T-helper 17 cell (primary cell): ENCODE measurements around the gene LCLAT1. TPM values are rescaled to one million over a fixed set of nuclear protein-coding genes. Genes with fewer than 3 reads are reported as not detected.

ENCODE experiments used
- ATAC-seq: fragments of 150-1000 bp; cut with Tn5 transposase; 2 replicates; pipeline ENCODE4 v1.10.0; 2021; ENCODE audit warnings: mild to moderate bottlenecking, moderate library complexity
- DNase-seq, 3 donors: peaks; one replicate each; pipeline versions ENCODE4 v3.0.0 to v3.0.0-alpha.2; 2020 to 2021
- H3K9me3 ChIP-seq: one replicate; pipeline ENCODE4 v1.7.0; 2013; ENCODE audit warnings: low read length, mild to moderate bottlenecking; ENCODE audit not compliant: control insufficient read depth, poor library complexity, severe bottlenecking
- H3K27ac Mint-ChIP-seq: one replicate; pipeline ENCODE4 v1.8.0; 2022; ENCODE audit warnings: mild to moderate bottlenecking, moderate library complexity, mixed read lengths
- H3K27me3 Mint-ChIP-seq: one replicate; pipeline ENCODE4 v1.8.0; 2022; ENCODE audit warnings: mixed read lengths
- H3K36me3 Mint-ChIP-seq: one replicate; pipeline ENCODE4 v1.8.0; 2022; ENCODE audit warnings: low read depth, mixed read lengths
- H3K4me1 Mint-ChIP-seq: one replicate; pipeline ENCODE4 v1.8.0; 2022; ENCODE audit warnings: mild to moderate bottlenecking, mixed read lengths
- H3K4me3 Mint-ChIP-seq: one replicate; pipeline ENCODE4 v1.8.0; 2022; ENCODE audit warnings: mild to moderate bottlenecking, moderate library complexity, mixed read lengths
- total RNA-seq, 4 donors: library from RNA in 2 of 4; stranded (reverse) in 2 of 4; gene quantifications; one replicate each; pipeline ENCODE4 v1.2.3 and lab custom pipeline; 2022 to 2026

Gene LCLAT1
- total RNA-seq, 2 donors from 2014 or later = 6.7 to 18.2 TPM

- peaks cover 17% of the 10 kb centered on the region for H3K4me1 Mint-ChIP-seq
- H3K36me3 Mint-ChIP-seq = no peaks in the 10 kb centered on the region
- no peak overlapping the region for H3K27ac Mint-ChIP-seq
- ATAC-seq = no peak
- H3K9me3 ChIP-seq = no peaks in the 10 kb centered on the region
- no peaks in the 10 kb centered on the region for H3K27me3 Mint-ChIP-seq
- H3K4me3 Mint-ChIP-seq = no peak overlapping the region
- no peak for DNase-seq
Measured at GRCh38 chr2:30412684-30413570, 34.1 kb upstream of the LCLAT1 start.

- Mint-ChIP-seq H3K27me3 (no peaks in the 10 kb centered on the region), H3K4me3 (no peak overlapping the region), H3K36me3 (no peaks in the 10 kb centered on the region), H3K27ac (no peak overlapping the region), H3K4me1 (peaks cover 9% of the 10 kb centered on the region)
- ATAC-seq = no peak
- no peaks in the 10 kb centered on the region for H3K9me3 ChIP-seq
- DNase-seq = no peak
Measured at GRCh38 chr2:30414961-30415360, 32.1 kb upstream of the LCLAT1 start.

GRCh38 chr2:30417253-30417652 lies 29.8 kb upstream of the LCLAT1 start:
- Mint-ChIP-seq H3K4me1 (peaks cover 13% of the 10 kb centered on the region), H3K36me3 (no peaks in the 10 kb centered on the region), H3K27me3 (no peaks in the 10 kb centered on the region), H3K27ac (no peak overlapping the region), H3K4me3 (no peak overlapping the region)
- no peaks in the 10 kb centered on the region for H3K9me3 ChIP-seq
- no peak for ATAC-seq
- no peak for DNase-seq

- no peaks in the 10 kb centered on the region for H3K9me3 ChIP-seq
- Mint-ChIP-seq H3K4me1 (peaks cover 21% of the 10 kb centered on the region), H3K4me3 (peak overlapping the region; percentile 82), H3K27me3 (no peaks in the 10 kb centered on the region), H3K36me3 (no peaks in the 10 kb centered on the region), H3K27ac (peak overlapping the region; percentile 91)
- DNase-seq (no peak), ATAC-seq (peak; percentile 48)
Measured at GRCh38 chr2:30421026-30421603, 25.9 kb upstream of the LCLAT1 start.

GRCh38 chr2:30421604-30422443 lies 25.2 kb upstream of the LCLAT1 start:
- DNase-seq = no peak
- ATAC-seq = peak; percentile 21
- H3K4me3 Mint-ChIP-seq = peak overlapping the region; percentile 82
- no peaks in the 10 kb centered on the region for H3K9me3 ChIP-seq
- H3K36me3 Mint-ChIP-seq = no peaks in the 10 kb centered on the region
- no peaks in the 10 kb centered on the region for H3K27me3 Mint-ChIP-seq
- peak overlapping the region; percentile 91 for H3K27ac Mint-ChIP-seq
- peaks cover 21% of the 10 kb centered on the region for H3K4me1 Mint-ChIP-seq

- no peaks in the 10 kb centered on the region for H3K9me3 ChIP-seq
- Mint-ChIP-seq H3K27me3 (no peaks in the 10 kb centered on the region), H3K27ac (peak overlapping the region; percentile 91), H3K4me1 (peaks cover 21% of the 10 kb centered on the region), H3K4me3 (peak overlapping the region; percentile 82), H3K36me3 (no peaks in the 10 kb centered on the region)
- DNase-seq = peak in 2 of 3 donors; percentile 10 to 19
- ATAC-seq = peak; percentile 96
Measured at GRCh38 chr2:30422444-30423040, 24.5 kb upstream of the LCLAT1 start.

- Mint-ChIP-seq H3K4me1 (peaks cover 27% of the 10 kb centered on the region), H3K27me3 (no peaks in the 10 kb centered on the region), H3K36me3 (no peaks in the 10 kb centered on the region), H3K27ac (peak overlapping the region; percentile 32), H3K4me3 (no peak overlapping the region)
- ATAC-seq = no peak
- H3K9me3 ChIP-seq = no peaks in the 10 kb centered on the region
- DNase-seq = no peak
Measured at GRCh38 chr2:30424231-30424630, 22.8 kb upstream of the LCLAT1 start.

- no peaks in the 10 kb centered on the region for H3K36me3 Mint-ChIP-seq
- H3K27me3 Mint-ChIP-seq = no peaks in the 10 kb centered on the region
- H3K4me3 Mint-ChIP-seq = no peak overlapping the region
- ATAC-seq (no peak), DNase-seq (no peak)
- no peak overlapping the region for H3K27ac Mint-ChIP-seq
- H3K9me3 ChIP-seq = no peaks in the 10 kb centered on the region
- H3K4me1 Mint-ChIP-seq = peaks cover 27% of the 10 kb centered on the region
Measured at GRCh38 chr2:30425326-30425725, 21.7 kb upstream of the LCLAT1 start.

GRCh38 chr2:30427606-30428347 lies 19.3 kb upstream of the LCLAT1 start:
- no peak overlapping the region for H3K27ac Mint-ChIP-seq
- no peaks in the 10 kb centered on the region for H3K27me3 Mint-ChIP-seq
- no peak for ATAC-seq
- H3K9me3 ChIP-seq = no peaks in the 10 kb centered on the region
- peaks cover 10% of the 10 kb centered on the region for H3K4me1 Mint-ChIP-seq
- DNase-seq = no peak
- no peaks in the 10 kb centered on the region for H3K36me3 Mint-ChIP-seq
- H3K4me3 Mint-ChIP-seq = no peak overlapping the region

- H3K9me3 ChIP-seq = no peaks in the 10 kb centered on the region
- DNase-seq = no peak
- H3K27me3 Mint-ChIP-seq = no peaks in the 10 kb centered on the region
- ATAC-seq = no peak
- no peak overlapping the region for H3K27ac Mint-ChIP-seq
- no peaks in the 10 kb centered on the region for H3K36me3 Mint-ChIP-seq
- H3K4me1 Mint-ChIP-seq = peaks cover 9% of the 10 kb centered on the region
- H3K4me3 Mint-ChIP-seq = no peak overlapping the region
Measured at GRCh38 chr2:30428348-30428662, 18.7 kb upstream of the LCLAT1 start.

- Mint-ChIP-seq H3K4me1 (peaks cover 9% of the 10 kb centered on the region), H3K27me3 (no peaks in the 10 kb centered on the region), H3K36me3 (no peaks in the 10 kb centered on the region), H3K4me3 (no peak overlapping the region), H3K27ac (no peak overlapping the region)
- no peaks in the 10 kb centered on the region for H3K9me3 ChIP-seq
- ATAC-seq = no peak
- DNase-seq = no peak
Measured at GRCh38 chr2:30428827-30429461, 18.1 kb upstream of the LCLAT1 start.

- H3K9me3 ChIP-seq = no peaks in the 10 kb centered on the region
- no peaks in the 10 kb centered on the region for H3K27me3 Mint-ChIP-seq
- no peak for DNase-seq
- H3K27ac Mint-ChIP-seq = no peak overlapping the region
- no peak overlapping the region for H3K4me3 Mint-ChIP-seq
- peaks cover 9% of the 10 kb centered on the region for H3K4me1 Mint-ChIP-seq
- ATAC-seq = no peak
- H3K36me3 Mint-ChIP-seq = no peaks in the 10 kb centered on the region
Measured at GRCh38 chr2:30433541-30434299, 13.3 kb upstream of the LCLAT1 start.
